Astrocyte of the spinal cord (primary cell): ENCODE results near the gene ARHGDIB.

ENCODE experiments used
- DNase-seq: peaks from one replicate; pipeline ENCODE4 v3.0.0; 2011; ENCODE audit warnings: low read depth, low spot score
- H3K4me3 ChIP-seq: 2 replicates; pipeline ENCODE4 v1.5.1; 2011; ENCODE audit warnings: low read depth, mild to moderate bottlenecking, low read length, moderate library complexity
- CTCF ChIP-seq: IDR thresholded peaks from 2 replicates; pipeline ENCODE4 v1.5.1; 2012; ENCODE audit warnings: low read depth, mild to moderate bottlenecking, low read length, inconsistent platforms
- in situ Hi-C: cut with HindIII; loops from 2 replicates; pipeline ENCODE4 v1.10.0; 2017; ENCODE audit warnings: low sequenced_read_pairs

Gene ARHGDIB

GRCh38 chr12:14923944-14924343, 37.5 kb downstream of the ARHGDIB start:
- in situ Hi-C loops, result no loop called here
- no peak for DNase-seq
- no peak for TF ChIP-seq CTCF
- H3K4me3 ChIP-seq, result no peak overlapping the region

- no peak overlapping the region for H3K4me3 ChIP-seq
- in situ Hi-C loops, result no loop called here
- no peak for DNase-seq
- TF ChIP-seq CTCF, result no peak
Measured at GRCh38 chr12:14921218-14921617, 40.2 kb downstream of the ARHGDIB start.

- no peak for DNase-seq
- in situ Hi-C loops, result no loop called here
- no peak for TF ChIP-seq CTCF
- no peak overlapping the region for H3K4me3 ChIP-seq
Measured at GRCh38 chr12:14920475-14921126, 40.8 kb downstream of the ARHGDIB start.

- no peak for TF ChIP-seq CTCF
- in situ Hi-C loops, result no loop called here
- no peak overlapping the region for H3K4me3 ChIP-seq
- no peak for DNase-seq
Measured at GRCh38 chr12:14919455-14919854, 41.9 kb downstream of the ARHGDIB start.

GRCh38 chr12:14915736-14916135, 45.7 kb downstream of the ARHGDIB start:
- DNase-seq, result no peak

GRCh38 chr12:14913381-14913781, 48.0 kb downstream of the ARHGDIB start:
- no peak for TF ChIP-seq CTCF
- H3K4me3 ChIP-seq, result no peak overlapping the region
- no peak for DNase-seq
- in situ Hi-C loops, result no loop called here

More at GRCh38 chr12:14915736-14916135, 45.7 kb downstream of the ARHGDIB start:
- TF ChIP-seq CTCF, result no peak
- in situ Hi-C loops, result no loop called here
- H3K4me3 ChIP-seq, result no peak overlapping the region

- TF ChIP-seq CTCF, result no peak
- DNase-seq, result no peak
- H3K4me3 ChIP-seq, result no peak overlapping the region
- in situ Hi-C loops, result no loop called here
Measured at GRCh38 chr12:14911131-14911530, 50.3 kb downstream of the ARHGDIB start.
